Glutamatergic neuron (in vitro differentiated cells): ENCODE data around the gene HOXD12. TPM values are rescaled to one million over a fixed set of nuclear protein-coding genes. Genes with fewer than 3 reads are reported as not detected.

ENCODE experiments used
- DNase-seq: peaks from one replicate; pipeline ENCODE4 v3.0.0; 2022
- H3K27ac Mint-ChIP-seq: one replicate; pipeline ENCODE4 v1.8.0; 2020; ENCODE audit warnings: mild to moderate bottlenecking, mixed read lengths, inconsistent platforms; ENCODE audit not compliant: unreplicated experiment
- H3K27me3 Mint-ChIP-seq: one replicate; pipeline ENCODE4 v1.8.0; 2020; ENCODE audit warnings: mild to moderate bottlenecking, moderate library complexity, mixed read lengths, inconsistent platforms; ENCODE audit not compliant: unreplicated experiment
- H3K36me3 Mint-ChIP-seq: one replicate; pipeline ENCODE4 v1.8.0; 2020; ENCODE audit warnings: mild to moderate bottlenecking, mixed read lengths, inconsistent platforms; ENCODE audit not compliant: unreplicated experiment
- H3K4me1 Mint-ChIP-seq: one replicate; pipeline ENCODE4 v1.8.0; 2020; ENCODE audit warnings: mild to moderate bottlenecking, low read depth, mixed read lengths, inconsistent platforms; ENCODE audit not compliant: unreplicated experiment
- H3K4me3 Mint-ChIP-seq: one replicate; pipeline ENCODE4 v1.8.0; 2020; ENCODE audit warnings: mild to moderate bottlenecking, mixed read lengths, inconsistent platforms; ENCODE audit not compliant: unreplicated experiment
- H3K9me3 Mint-ChIP-seq: one replicate; pipeline ENCODE4 v1.8.0; 2020; ENCODE audit warnings: mild to moderate bottlenecking, moderate library complexity, mixed read lengths, inconsistent platforms; ENCODE audit not compliant: unreplicated experiment
- CTCF ChIP-seq: fragments of 200-600 bp; sonication (generic); IDR thresholded peaks from one replicate; pipeline ENCODE4 v1.5.0; 2021; ENCODE audit not compliant: partially characterized antibody, unreplicated experiment
- total RNA-seq: library from RNA; stranded (reverse); fragmentation: NEBNext Ultra II Directional; extraction: Animal tissue kit (Norgen Biotek cat#: 25700); gene quantifications from one replicate; pipeline ENCODE4 v1.2.1, GENCODE V29; 2021; ENCODE audit not compliant: unreplicated experiment

The HOXD12 gene
- total RNA-seq, 1 donor from 2014 or later: not detected

- no peak for TF ChIP-seq CTCF
- Mint-ChIP-seq H3K4me3 (peak overlapping the region; percentile 64), H3K36me3 (no peaks in the 10 kb centered on the region), H3K9me3 (peaks cover 29% of the 10 kb centered on the region), H3K27ac (no peak overlapping the region), H3K27me3 (peaks cover 58% of the 10 kb centered on the region), H3K4me1 (peaks cover 7% of the 10 kb centered on the region)
- DNase-seq: no peak
Measured at GRCh38 chr2:176129813-176130146, 30.2 kb downstream of the HOXD12 start.

DNA sequence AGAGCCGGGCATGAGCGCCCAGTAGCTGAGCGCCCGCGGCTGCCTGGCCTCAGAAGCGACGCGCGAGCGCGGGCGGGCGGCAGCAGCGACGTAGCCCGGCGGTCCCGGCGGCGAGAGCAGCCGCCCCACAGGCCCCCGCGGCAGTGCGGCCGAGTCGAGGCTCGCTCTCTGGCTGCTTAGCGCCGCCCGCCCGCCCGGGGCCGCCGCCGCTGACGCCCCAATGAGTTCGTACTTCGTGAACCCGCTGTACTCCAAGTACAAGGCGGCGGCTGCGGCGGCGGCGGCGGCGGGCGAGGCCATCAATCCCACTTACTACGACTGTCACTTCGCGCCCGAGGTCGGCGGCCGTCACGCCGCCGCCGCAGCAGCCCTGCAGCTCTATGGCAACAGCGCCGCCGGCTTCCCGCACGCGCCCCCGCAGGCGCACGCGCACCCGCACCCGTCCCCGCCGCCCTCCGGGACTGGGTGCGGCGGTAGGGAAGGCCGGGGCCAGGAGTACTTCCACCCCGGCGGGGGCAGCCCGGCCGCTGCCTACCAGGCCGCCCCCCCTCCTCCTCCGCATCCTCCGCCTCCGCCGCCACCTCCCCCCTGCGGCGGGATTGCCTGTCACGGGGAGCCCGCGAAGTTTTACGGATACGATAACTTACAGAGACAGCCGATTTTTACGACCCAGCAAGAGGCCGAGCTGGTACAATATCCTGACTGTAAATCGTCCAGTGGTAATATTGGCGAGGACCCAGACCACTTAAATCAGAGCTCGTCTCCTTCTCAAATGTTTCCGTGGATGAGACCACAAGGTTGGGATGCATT, 30.8 kb downstream of the HOXD12 start:
- H3K27ac Mint-ChIP-seq: no peak overlapping the region

DNA sequence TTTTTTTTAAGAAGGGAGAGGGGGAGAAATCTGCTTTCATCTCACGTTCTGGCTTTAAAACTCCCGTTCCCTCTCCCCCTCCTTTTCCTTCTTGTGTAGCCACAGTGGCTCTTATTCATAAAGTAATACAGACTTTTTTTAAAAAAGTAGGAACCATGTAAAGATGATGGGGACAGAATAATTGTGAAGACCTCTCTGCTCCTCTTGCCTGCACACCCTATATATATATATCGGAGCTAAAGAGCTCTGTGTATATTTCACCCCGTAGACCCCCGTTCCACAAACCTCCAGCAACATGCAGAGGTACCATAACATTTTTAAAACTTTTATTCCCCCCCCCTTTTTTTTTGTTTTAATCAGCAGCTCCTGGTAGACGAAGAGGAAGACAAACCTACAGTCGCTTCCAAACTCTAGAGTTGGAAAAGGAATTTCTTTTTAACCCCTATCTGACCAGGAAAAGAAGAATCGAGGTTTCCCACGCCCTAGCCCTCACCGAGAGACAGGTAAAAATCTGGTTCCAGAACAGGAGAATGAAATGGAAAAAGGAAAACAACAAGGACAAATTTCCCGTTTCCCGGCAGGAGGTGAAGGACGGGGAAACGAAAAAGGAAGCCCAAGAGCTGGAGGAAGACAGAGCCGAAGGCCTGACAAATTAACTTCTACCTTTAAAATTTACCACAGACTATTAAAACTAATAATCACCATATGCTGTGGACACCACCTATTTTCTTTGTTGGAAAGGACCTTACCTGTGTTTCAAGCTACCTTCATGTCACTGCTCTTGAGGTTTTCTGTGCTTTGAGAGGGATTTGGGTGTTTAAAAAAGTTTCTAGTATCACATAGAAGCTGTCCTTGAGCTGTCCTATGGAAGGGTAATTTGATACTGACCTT, 31.6 kb downstream of the HOXD12 start:
- Mint-ChIP-seq H3K27ac (no peak overlapping the region), H3K36me3 (no peaks in the 10 kb centered on the region), H3K27me3 (peaks cover 57% of the 10 kb centered on the region), H3K4me1 (peaks cover 7% of the 10 kb centered on the region), H3K4me3 (peak overlapping the region; percentile 82), H3K9me3 (peaks cover 25% of the 10 kb centered on the region)
- no peak for TF ChIP-seq CTCF
- no peak for DNase-seq

More for the DNA sequence above, 30.8 kb downstream of the HOXD12 start:
- H3K9me3 Mint-ChIP-seq: peaks cover 27% of the 10 kb centered on the region
- no peak for TF ChIP-seq CTCF
- peak; percentile 71 for DNase-seq
- peaks cover 57% of the 10 kb centered on the region for H3K27me3 Mint-ChIP-seq
- H3K4me1 Mint-ChIP-seq: peaks cover 7% of the 10 kb centered on the region
- peak overlapping the region; percentile 82 for H3K4me3 Mint-ChIP-seq
- no peaks in the 10 kb centered on the region for H3K36me3 Mint-ChIP-seq

DNA sequence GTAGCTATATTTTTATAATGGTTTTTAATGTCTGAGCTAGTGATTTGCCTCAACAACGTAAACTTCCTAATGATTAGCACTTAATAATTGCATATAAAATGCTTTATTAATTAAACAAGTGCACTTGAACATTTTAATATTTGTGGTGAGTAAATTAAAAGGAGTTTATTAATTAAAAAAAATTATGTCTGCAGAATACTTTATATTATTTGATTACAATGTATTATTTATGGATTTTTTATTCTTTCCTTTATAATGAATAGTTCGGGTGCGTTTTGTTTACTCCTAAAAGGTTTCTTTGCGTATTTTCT, 32.2 kb downstream of the HOXD12 start:
- no peak for TF ChIP-seq CTCF
- Mint-ChIP-seq H3K9me3 (peaks cover 27% of the 10 kb centered on the region), H3K4me1 (peaks cover 7% of the 10 kb centered on the region), H3K27me3 (peaks cover 56% of the 10 kb centered on the region), H3K4me3 (peak overlapping the region; percentile 38), H3K27ac (no peak overlapping the region), H3K36me3 (no peaks in the 10 kb centered on the region)
- no peak for DNase-seq
